Loucy (cell line): Measurements from ENCODE around the gene EPB41L2.

Experiments
- EZH2phosphoT487 ChIP-seq: fragments of 200-600 bp; IDR thresholded peaks from 2 replicates; pipeline ENCODE4 v1.6.1; 2018; ENCODE audit warnings: antibody characterized with exemption, mild to moderate bottlenecking, moderate library complexity, borderline replicate concordance
- TF ChIP-seq, protein P1 (sequence below): fragments of 200-600 bp; sonication (generic); conservative IDR thresholded peaks from 2 replicates; pipeline ENCODE4 v1.5.1; 2014; ENCODE audit warnings: mild to moderate bottlenecking, antibody characterized with exemption, low read length

DNA sequence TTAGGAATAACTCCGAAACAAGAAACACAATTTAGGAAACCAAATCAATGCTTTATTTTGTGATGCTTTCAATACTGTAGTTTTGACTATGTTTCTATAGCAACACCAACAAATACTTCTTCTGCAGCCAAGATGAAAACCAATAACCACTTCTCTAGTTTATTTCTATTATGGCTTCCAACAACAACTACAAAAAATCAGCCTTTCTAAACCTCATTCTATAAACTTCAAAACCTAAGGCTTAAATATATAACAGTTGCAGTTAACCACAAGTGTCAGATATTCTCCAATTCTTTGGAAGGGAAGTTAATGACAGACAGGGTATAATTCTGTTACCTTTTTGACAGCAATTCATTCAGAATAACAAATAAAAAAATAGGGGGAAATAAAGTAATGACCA, 80.9 kb downstream of the EPB41L2 start:
- TF ChIP-seq, protein P1, sequence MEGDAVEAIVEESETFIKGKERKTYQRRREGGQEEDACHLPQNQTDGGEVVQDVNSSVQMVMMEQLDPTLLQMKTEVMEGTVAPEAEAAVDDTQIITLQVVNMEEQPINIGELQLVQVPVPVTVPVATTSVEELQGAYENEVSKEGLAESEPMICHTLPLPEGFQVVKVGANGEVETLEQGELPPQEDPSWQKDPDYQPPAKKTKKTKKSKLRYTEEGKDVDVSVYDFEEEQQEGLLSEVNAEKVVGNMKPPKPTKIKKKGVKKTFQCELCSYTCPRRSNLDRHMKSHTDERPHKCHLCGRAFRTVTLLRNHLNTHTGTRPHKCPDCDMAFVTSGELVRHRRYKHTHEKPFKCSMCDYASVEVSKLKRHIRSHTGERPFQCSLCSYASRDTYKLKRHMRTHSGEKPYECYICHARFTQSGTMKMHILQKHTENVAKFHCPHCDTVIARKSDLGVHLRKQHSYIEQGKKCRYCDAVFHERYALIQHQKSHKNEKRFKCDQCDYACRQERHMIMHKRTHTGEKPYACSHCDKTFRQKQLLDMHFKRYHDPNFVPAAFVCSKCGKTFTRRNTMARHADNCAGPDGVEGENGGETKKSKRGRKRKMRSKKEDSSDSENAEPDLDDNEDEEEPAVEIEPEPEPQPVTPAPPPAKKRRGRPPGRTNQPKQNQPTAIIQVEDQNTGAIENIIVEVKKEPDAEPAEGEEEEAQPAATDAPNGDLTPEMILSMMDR = no peak
- TF ChIP-seq EZH2phosphoT487 = no peak
